Ovary (tissue), 9 donors: Measurements from ENCODE around the gene DNM1. TPM values are rescaled to one million over a fixed set of nuclear protein-coding genes. Genes with fewer than 3 reads are reported as not detected.

Source experiments
- DNase-seq, 5 donors: peaks; one replicate each; pipeline ENCODE4 v3.0.0-alpha.2; 2019 to 2020
- H3K27ac ChIP-seq, 2 donors: fragments of 200-600 bp; one replicate each; pipeline versions ENCODE4 v1.5.1 to v1.8.0; 2019 to 2022
- H3K27me3 ChIP-seq: fragments of 200-600 bp; one replicate; pipeline ENCODE4 v1.8.0; 2022
- H3K36me3 ChIP-seq: fragments of 200-600 bp; sonication (generic); one replicate; pipeline ENCODE4 v1.5.1; 2019
- H3K4me1 ChIP-seq: one replicate; pipeline ENCODE4 v1.8.1; 2013; ENCODE audit warnings: mild to moderate bottlenecking, moderate library complexity; ENCODE audit not compliant: insufficient read depth
- H3K4me3 ChIP-seq: fragments of 200-600 bp; sonication (generic); one replicate; pipeline ENCODE4 v1.5.1; 2017
- H3K9me3 ChIP-seq, 2 donors: fragments of 200-600 bp in 1 of 2; sonication (generic) in 1 of 2; one replicate each; pipeline versions ENCODE4 v1.5.1 to v1.8.1; 2013 to 2019; ENCODE audit warnings: mild to moderate bottlenecking in 1 of 2, moderate library complexity in 1 of 2
- CTCF ChIP-seq, 3 donors: fragments of 450-650 bp in 2 of 3; fragments of 200-600 bp in 1 of 3; IDR thresholded peaks; one replicate each; pipeline versions ENCODE4 v1.5.1 to v1.8.0; 2016 to 2022; ENCODE audit warnings: antibody characterized with exemption in 3 of 3, mild to moderate bottlenecking in 1 of 3
- EP300 ChIP-seq: sonication (generic); formaldehyde crosslinking; IDR thresholded peaks from one replicate; pipeline ENCODE4 v1.6.1; 2017; ENCODE audit warnings: antibody characterized with exemption
- POLR2A ChIP-seq: fragments of 450-650 bp; IDR thresholded peaks from one replicate; pipeline ENCODE4 v1.6.1; 2017; ENCODE audit warnings: antibody characterized with exemption, mild to moderate bottlenecking, moderate library complexity
- WGBS, 3 donors: extraction: QIAGEN DNeasy Blood & Tissue Kit in 1 of 3; methylation state at CpG; one replicate each; pipeline versions ENCODE4 v1.1.5 to v1.1.7; 2013 to 2017; 5-methylcytosine and 5-hydroxymethylcytosine counted together
- intact Hi-C, 4 donors: fragments of 100-400 bp; cut with DNase I; formaldehyde crosslinking; loops; one replicate each; pipeline versions ENCODE4 v1.11.0 to v1.15.1; 2022 to 2023
- polyA plus RNA-seq, 2 donors: library from polyadenylated mRNA; stranded (reverse); fragments of 200-250 nt in 1 of 2; fragments of 350-450 nt in 1 of 2; fragmentation: Illumina TruSeq in 1 of 2; extraction: RNeasy Lipid Tissue Mini Kit (QIAGEN cat#74804) in 1 of 2; gene quantifications; one replicate each; pipeline ENCODE4 v1.2.3, GENCODE V29; 2013 to 2014
- total RNA-seq, 7 donors: library from RNA; depleted of rRNA in 2 of 7; stranded (reverse); fragments of >200 nt in 2 of 7; fragmentation: NEBNext Ultra II Directional in 3 of 7; extraction: Animal tissue kit (Norgen Biotek cat#: 25700) in 3 of 7; gene quantifications; one replicate each; pipeline versions ENCODE4 v1.1.0 to v1.2.4, GENCODE V29; 2016 to 2023
- donor health status: DM: no; HTN: no; CAD: no; lungs with moderate emphysema.
- donor health status: DM: no; HTN: no; CAD: no.
- donor health status: Bipolar disorder and iron deficiency.
- donor health status: DM: yes; HTN: yes; CAD: no.
- donor health status: DM: no; HTN: no; CAD: no.
- donor health status: DM: yes; HTN: yes; CAD: no.

The DNM1 gene
- total and polyA plus RNA-seq, 9 donors: 1.2 to 10.4 (median 4.6) TPM

GRCh38 chr9:128231638-128232527 is 28.7 kb downstream of the DNM1 start:
- H3K4me3 ChIP-seq: no peak overlapping the region
- no peaks in the 10 kb centered on the region for H3K9me3 ChIP-seq
- no peak for DNase-seq
- no peaks in the 10 kb centered on the region for H3K27me3 ChIP-seq
- no peaks in the 10 kb centered on the region for H3K36me3 ChIP-seq
- 63 to 71% (median 69%) methylated on average over 16 of the region's 16 CpGs for WGBS, 3 donors
- intact Hi-C loops: no loop called here
- no peak overlapping the region for H3K27ac ChIP-seq
- no peaks in the 10 kb centered on the region for H3K4me1 ChIP-seq
- TF ChIP-seq CTCF (IDR thresholded peaks at IDR 0.05) (no peak), POLR2A (no peak), EP300 (no peak)

- no peaks in the 10 kb centered on the region for H3K27me3 ChIP-seq
- DNase-seq: no peak
- H3K4me1 ChIP-seq: no peaks in the 10 kb centered on the region
- 77 to 80% (median 79%) methylated on average over 19 to 22 of the region's 22 CpGs for WGBS, 3 donors
- H3K27ac ChIP-seq: no peak overlapping the region
- TF ChIP-seq EP300 (no peak), CTCF (IDR thresholded peaks at IDR 0.05) (no peak), POLR2A (no peak)
- H3K36me3 ChIP-seq: no peaks in the 10 kb centered on the region
- no peaks in the 10 kb centered on the region for H3K9me3 ChIP-seq
- no peak overlapping the region for H3K4me3 ChIP-seq
- intact Hi-C loops: no loop called here
Measured at GRCh38 chr9:128232528-128233428, 29.6 kb downstream of the DNM1 start.

GRCh38 chr9:128233817-128234406 is 30.7 kb downstream of the DNM1 start:
- Histone ChIP-seq H3K4me1 (no peaks in the 10 kb centered on the region), H3K27me3 (no peaks in the 10 kb centered on the region), H3K9me3 (no peaks in the 10 kb centered on the region), H3K36me3 (no peaks in the 10 kb centered on the region), H3K27ac (no peak overlapping the region), H3K4me3 (no peak overlapping the region)
- WGBS, 3 donors: 84 to 87% (median 85%) methylated on average over 28 of the region's 28 CpGs
- DNase-seq: no peak
- intact Hi-C loops: no loop called here
- TF ChIP-seq POLR2A (no peak), EP300 (no peak), CTCF (IDR thresholded peaks at IDR 0.05) (no peak)

- Histone ChIP-seq H3K4me3 (no peak overlapping the region), H3K9me3 (no peaks in the 10 kb centered on the region), H3K27ac (no peak overlapping the region), H3K27me3 (no peaks in the 10 kb centered on the region), H3K4me1 (peaks cover 2% of the 10 kb centered on the region), H3K36me3 (no peaks in the 10 kb centered on the region)
- WGBS, 3 donors: 88 to 93% (median 93%) methylated on average over 4 of the region's 4 CpGs
- intact Hi-C loops: no loop called here
- no peak for DNase-seq
- TF ChIP-seq CTCF (IDR thresholded peaks at IDR 0.05) (no peak), POLR2A (no peak), EP300 (no peak)
Measured at GRCh38 chr9:128242124-128242523, 38.9 kb downstream of the DNM1 start.
